K562 (cell line): ENCODE results near the gene MAN1B1. TPM values are rescaled to one million over a fixed set of nuclear protein-coding genes. Genes with fewer than 3 reads are reported as not detected.

Experiments
- CHD1 ChIP-seq: fragments of 200-600 bp; sonication (generic); IDR thresholded peaks from one replicate; pipeline ENCODE4 v1.6.1; 2012; ENCODE audit warnings: mild to moderate bottlenecking, moderate library complexity, low read length, inconsistent platforms
- HDGF ChIP-seq: fragments of 450-650 bp; IDR thresholded peaks from 2 replicates; pipeline ENCODE4 v1.6.1; 2016
- ILK ChIP-seq: fragments of 450-650 bp; IDR thresholded peaks from 2 replicates; pipeline ENCODE4 v1.6.1; 2016; ENCODE audit warnings: missing genetic modification characterization, low read depth, mild to moderate bottlenecking, missing compliant biosample characterization, moderate library complexity, borderline replicate concordance
- KAT8 ChIP-seq: fragments of 450-650 bp; IDR thresholded peaks from 2 replicates; pipeline ENCODE4 v1.6.1; 2016; ENCODE audit warnings: low read depth, mild to moderate bottlenecking
- KLF6 ChIP-seq: fragments of 250-450 bp; sonication (Bioruptor Pico); IDR thresholded peaks from 2 replicates; pipeline ENCODE4 v1.4.0; 2020; ENCODE audit warnings: mild to moderate bottlenecking, moderate library complexity, borderline replicate concordance
- LCOR ChIP-seq: sonication (generic); formaldehyde crosslinking; IDR thresholded peaks from 2 replicates; pipeline ENCODE4 v1.8.0; 2022; ENCODE audit warnings: mild to moderate bottlenecking, missing genetic modification reagents
- LEF1 ChIP-seq: fragments of 450-650 bp; IDR thresholded peaks from 2 replicates; pipeline ENCODE4 v1.6.1; 2016; ENCODE audit warnings: mild to moderate bottlenecking
- SMARCC2 ChIP-seq: fragments of 450-650 bp; IDR thresholded peaks from 2 replicates; pipeline ENCODE4 v1.6.1; 2017; ENCODE audit warnings: antibody characterized with exemption, moderate library complexity, mild to moderate bottlenecking, low read depth
- SREBF2 ChIP-seq: sonication (generic); formaldehyde crosslinking; IDR thresholded peaks from 2 replicates; pipeline ENCODE4 v1.4.0; 2020; ENCODE audit warnings: mild to moderate bottlenecking, missing genetic modification reagents
- ZNF324 ChIP-seq: fragments of 250-450 bp; sonication (Bioruptor Pico); IDR thresholded peaks from 2 replicates; pipeline ENCODE4 v1.4.0; 2020; ENCODE audit warnings: mild to moderate bottlenecking
- ZNF431 ChIP-seq: sonication (generic); formaldehyde crosslinking; IDR thresholded peaks from 2 replicates; pipeline ENCODE4 v1.8.0; 2022; ENCODE audit warnings: mild to moderate bottlenecking, missing genetic modification reagents
- ZNF57 ChIP-seq: fragments of 450-650 bp; formaldehyde crosslinking; IDR thresholded peaks from 2 replicates; pipeline ENCODE4 v1.4.0; 2020; ENCODE audit warnings: mild to moderate bottlenecking, moderate library complexity
- ZNF695 ChIP-seq: fragments of 450-650 bp; formaldehyde crosslinking; IDR thresholded peaks from 2 replicates; pipeline ENCODE4 v1.4.0; 2020; ENCODE audit warnings: mild to moderate bottlenecking, moderate library complexity
- polyA plus RNA-seq, 8 experiments: library from polyadenylated mRNA; depleted of rRNA in 4 of 8; stranded (reverse) in 5 of 8; unstranded in 3 of 8; fragments of >200 nt; fragmentation: Nextera tagmentation in 2 of 8; fragmentation: Illumina TruSeq in 1 of 8; extraction: Ambion mirVana in 2 of 8; extraction: Trizol in 1 of 8; gene quantifications; 2 replicates each; pipeline versions ENCODE4 v1.2.1 to v1.2.3, GENCODE V29; 2011 to 2014; ENCODE audit warnings: inconsistent platforms in 1 of 8, missing spikeins in 1 of 8
- total RNA-seq, 7 experiments: library from RNA; depleted of rRNA in 6 of 7; stranded (reverse); fragments of >200 nt in 6 of 7; fragmentation: Illumina TruSeq in 2 of 7; extraction: Trizol in 2 of 7; gene quantifications; 2 replicates each; pipeline versions ENCODE4 v1.2.1 to v1.2.3, GENCODE V29; 2011 to 2021; ENCODE audit warnings: low replicate concordance in 1 of 7
- TF ChIP-seq, protein P1 (sequence below): sonication (generic); formaldehyde crosslinking; IDR thresholded peaks from 2 replicates; pipeline ENCODE4 v1.8.0; 2022; ENCODE audit warnings: mild to moderate bottlenecking, missing genetic modification reagents
- TF ChIP-seq, protein P2 (sequence below): sonication (generic); formaldehyde crosslinking; IDR thresholded peaks from 2 replicates; pipeline ENCODE4 v1.8.0; 2022; ENCODE audit warnings: missing genetic modification reagents, mild to moderate bottlenecking, moderate library complexity, borderline replicate concordance
- TF ChIP-seq, protein P3 (sequence below): sonication (generic); formaldehyde crosslinking; IDR thresholded peaks from 2 replicates; pipeline ENCODE4 v1.9.0; 2022; ENCODE audit warnings: mild to moderate bottlenecking, missing genetic modification reagents
- TF ChIP-seq, protein P4 (sequence below): fragments of 250-450 bp; sonication (Bioruptor Pico); IDR thresholded peaks from 2 replicates; pipeline ENCODE4 v1.5.0; 2022; ENCODE audit warnings: mild to moderate bottlenecking
- TF ChIP-seq, protein P5 (sequence below): fragments of 450-650 bp; formaldehyde crosslinking; IDR thresholded peaks from 2 replicates; pipeline ENCODE4 v1.4.0; 2020; ENCODE audit warnings: mild to moderate bottlenecking, moderate library complexity

Gene MAN1B1
- total and polyA plus RNA-seq, 9 of the 15 experiments (the other 6 are each of a cell fraction or from before 2014, with no cell fraction given), result 0.55 to 36.6 (median 27.3) TPM

DNA sequence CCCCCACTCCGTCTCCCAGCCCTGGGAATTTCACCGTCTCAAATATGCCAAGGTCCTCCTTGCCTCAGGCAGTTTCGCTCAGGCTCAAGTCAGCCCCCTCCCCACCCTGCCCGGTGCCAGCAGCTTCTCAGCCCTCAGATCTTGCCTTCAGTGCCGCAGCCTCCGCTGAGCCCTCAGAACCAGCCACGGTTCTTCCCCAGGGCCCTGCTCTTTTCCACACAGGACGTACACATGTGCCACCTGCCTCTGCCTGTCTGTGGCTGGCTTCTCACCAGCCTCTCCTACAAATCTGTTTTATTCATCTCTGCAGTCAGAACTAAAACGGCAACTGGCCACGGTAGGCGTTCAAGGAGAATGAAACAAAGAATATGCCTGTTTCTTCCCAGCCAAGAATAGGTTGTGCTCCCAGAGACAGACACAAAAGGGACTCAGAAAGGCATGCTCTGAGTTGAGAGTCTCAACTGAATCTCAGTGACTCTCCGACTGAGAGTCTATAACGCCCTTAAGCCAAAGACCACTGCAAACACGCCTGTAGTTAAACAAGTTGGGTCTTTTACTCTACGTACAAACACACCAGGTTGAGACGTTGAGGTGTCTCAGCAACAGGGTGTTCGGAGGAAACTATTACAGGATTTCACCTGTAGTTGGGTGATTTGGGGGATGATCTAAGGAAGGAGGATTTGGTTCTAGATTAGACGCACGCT lies 41.5 kb downstream of the MAN1B1 start (continued):
- TF ChIP-seq, protein P1, sequence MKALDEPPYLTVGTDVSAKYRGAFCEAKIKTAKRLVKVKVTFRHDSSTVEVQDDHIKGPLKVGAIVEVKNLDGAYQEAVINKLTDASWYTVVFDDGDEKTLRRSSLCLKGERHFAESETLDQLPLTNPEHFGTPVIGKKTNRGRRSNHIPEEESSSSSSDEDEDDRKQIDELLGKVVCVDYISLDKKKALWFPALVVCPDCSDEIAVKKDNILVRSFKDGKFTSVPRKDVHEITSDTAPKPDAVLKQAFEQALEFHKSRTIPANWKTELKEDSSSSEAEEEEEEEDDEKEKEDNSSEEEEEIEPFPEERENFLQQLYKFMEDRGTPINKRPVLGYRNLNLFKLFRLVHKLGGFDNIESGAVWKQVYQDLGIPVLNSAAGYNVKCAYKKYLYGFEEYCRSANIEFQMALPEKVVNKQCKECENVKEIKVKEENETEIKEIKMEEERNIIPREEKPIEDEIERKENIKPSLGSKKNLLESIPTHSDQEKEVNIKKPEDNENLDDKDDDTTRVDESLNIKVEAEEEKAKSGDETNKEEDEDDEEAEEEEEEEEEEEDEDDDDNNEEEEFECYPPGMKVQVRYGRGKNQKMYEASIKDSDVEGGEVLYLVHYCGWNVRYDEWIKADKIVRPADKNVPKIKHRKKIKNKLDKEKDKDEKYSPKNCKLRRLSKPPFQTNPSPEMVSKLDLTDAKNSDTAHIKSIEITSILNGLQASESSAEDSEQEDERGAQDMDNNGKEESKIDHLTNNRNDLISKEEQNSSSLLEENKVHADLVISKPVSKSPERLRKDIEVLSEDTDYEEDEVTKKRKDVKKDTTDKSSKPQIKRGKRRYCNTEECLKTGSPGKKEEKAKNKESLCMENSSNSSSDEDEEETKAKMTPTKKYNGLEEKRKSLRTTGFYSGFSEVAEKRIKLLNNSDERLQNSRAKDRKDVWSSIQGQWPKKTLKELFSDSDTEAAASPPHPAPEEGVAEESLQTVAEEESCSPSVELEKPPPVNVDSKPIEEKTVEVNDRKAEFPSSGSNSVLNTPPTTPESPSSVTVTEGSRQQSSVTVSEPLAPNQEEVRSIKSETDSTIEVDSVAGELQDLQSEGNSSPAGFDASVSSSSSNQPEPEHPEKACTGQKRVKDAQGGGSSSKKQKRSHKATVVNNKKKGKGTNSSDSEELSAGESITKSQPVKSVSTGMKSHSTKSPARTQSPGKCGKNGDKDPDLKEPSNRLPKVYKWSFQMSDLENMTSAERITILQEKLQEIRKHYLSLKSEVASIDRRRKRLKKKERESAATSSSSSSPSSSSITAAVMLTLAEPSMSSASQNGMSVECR (CRISPR knock-in tag), result 0 out of 2 replicates have a peak, but pooled peaks have one; percentile 35
- TF ChIP-seq, protein P2, sequence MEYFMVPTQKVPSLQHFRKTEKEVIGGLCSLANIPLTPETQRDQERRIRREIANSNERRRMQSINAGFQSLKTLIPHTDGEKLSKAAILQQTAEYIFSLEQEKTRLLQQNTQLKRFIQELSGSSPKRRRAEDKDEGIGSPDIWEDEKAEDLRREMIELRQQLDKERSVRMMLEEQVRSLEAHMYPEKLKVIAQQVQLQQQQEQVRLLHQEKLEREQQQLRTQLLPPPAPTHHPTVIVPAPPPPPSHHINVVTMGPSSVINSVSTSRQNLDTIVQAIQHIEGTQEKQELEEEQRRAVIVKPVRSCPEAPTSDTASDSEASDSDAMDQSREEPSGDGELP (CRISPR knock-in tag), result no peak
- TF ChIP-seq KAT8, result no peak
- TF ChIP-seq ZNF57 (CRISPR knock-in tag), result no peak
- TF ChIP-seq, protein P3, sequence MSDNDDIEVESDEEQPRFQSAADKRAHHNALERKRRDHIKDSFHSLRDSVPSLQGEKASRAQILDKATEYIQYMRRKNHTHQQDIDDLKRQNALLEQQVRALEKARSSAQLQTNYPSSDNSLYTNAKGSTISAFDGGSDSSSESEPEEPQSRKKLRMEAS (CRISPR knock-in tag), result no peak
- 0 out of 2 replicates have a peak, but pooled peaks have one; percentile 22 for TF ChIP-seq ZNF324 (CRISPR knock-in tag)
- 0 out of 2 replicates have a peak, but pooled peaks have one; percentile 31 for TF ChIP-seq ZNF695 (CRISPR knock-in tag)
- TF ChIP-seq, protein P4, sequence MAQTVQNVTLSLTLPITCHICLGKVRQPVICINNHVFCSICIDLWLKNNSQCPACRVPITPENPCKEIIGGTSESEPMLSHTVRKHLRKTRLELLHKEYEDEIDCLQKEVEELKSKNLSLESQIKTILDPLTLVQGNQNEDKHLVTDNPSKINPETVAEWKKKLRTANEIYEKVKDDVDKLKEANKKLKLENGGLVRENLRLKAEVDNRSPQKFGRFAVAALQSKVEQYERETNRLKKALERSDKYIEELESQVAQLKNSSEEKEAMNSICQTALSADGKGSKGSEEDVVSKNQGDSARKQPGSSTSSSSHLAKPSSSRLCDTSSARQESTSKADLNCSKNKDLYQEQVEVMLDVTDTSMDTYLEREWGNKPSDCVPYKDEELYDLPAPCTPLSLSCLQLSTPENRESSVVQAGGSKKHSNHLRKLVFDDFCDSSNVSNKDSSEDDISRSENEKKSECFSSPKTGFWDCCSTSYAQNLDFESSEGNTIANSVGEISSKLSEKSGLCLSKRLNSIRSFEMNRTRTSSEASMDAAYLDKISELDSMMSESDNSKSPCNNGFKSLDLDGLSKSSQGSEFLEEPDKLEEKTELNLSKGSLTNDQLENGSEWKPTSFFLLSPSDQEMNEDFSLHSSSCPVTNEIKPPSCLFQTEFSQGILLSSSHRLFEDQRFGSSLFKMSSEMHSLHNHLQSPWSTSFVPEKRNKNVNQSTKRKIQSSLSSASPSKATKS (CRISPR knock-in tag), result no peak
- TF ChIP-seq LEF1, result 0 out of 2 replicates have a peak, but pooled peaks have one; percentile 17
- TF ChIP-seq KLF6 (CRISPR knock-in tag), result no peak
- TF ChIP-seq CHD1, result peak; percentile 47
- TF ChIP-seq LCOR (CRISPR knock-in tag), result 0 out of 2 replicates have a peak, but pooled peaks have one; percentile 36
- no peak for TF ChIP-seq ILK
- TF ChIP-seq, protein P5, sequence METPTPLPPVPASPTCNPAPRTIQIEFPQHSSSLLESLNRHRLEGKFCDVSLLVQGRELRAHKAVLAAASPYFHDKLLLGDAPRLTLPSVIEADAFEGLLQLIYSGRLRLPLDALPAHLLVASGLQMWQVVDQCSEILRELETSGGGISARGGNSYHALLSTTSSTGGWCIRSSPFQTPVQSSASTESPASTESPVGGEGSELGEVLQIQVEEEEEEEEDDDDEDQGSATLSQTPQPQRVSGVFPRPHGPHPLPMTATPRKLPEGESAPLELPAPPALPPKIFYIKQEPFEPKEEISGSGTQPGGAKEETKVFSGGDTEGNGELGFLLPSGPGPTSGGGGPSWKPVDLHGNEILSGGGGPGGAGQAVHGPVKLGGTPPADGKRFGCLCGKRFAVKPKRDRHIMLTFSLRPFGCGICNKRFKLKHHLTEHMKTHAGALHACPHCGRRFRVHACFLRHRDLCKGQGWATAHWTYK, result no peak
- TF ChIP-seq HDGF, result no peak
- TF ChIP-seq SREBF2 (CRISPR knock-in tag), result 0 out of 2 replicates have a peak, but pooled peaks have one; percentile 42
- TF ChIP-seq ZNF431 (CRISPR knock-in tag), result peak; percentile 20; the same call in 1 of the 2 replicates
- no peak for TF ChIP-seq SMARCC2
